ENCODE results near the gene UBE2G2.
"Not testable (repeated sequence)": the region's sequence is repeated elsewhere in the genome, so short reads cannot be mapped to it uniquely, and the experiment has no call there.

The UBE2G2 gene

GRCh38 chr21:44835647-44835973 lies 34.0 kb upstream of the UBE2G2 start:
- FAIRE-seq, result no peak

- no peak for FAIRE-seq
Observed at GRCh38 chr21:44834951-44835646, 33.5 kb upstream of the UBE2G2 start.

- no peak for FAIRE-seq
Observed at GRCh38 chr21:44834231-44834950, 32.8 kb upstream of the UBE2G2 start.

GRCh38 chr21:44833663-44834062 lies 32.0 kb upstream of the UBE2G2 start:
- FAIRE-seq, result no peak

GRCh38 chr21:44832516-44833255 lies 31.1 kb upstream of the UBE2G2 start:
- not testable (repeated sequence) for FAIRE-seq

- FAIRE-seq, result no peak
Observed at GRCh38 chr21:44831227-44831860, 29.7 kb upstream of the UBE2G2 start.

- no peak for FAIRE-seq
Observed at GRCh38 chr21:44829507-44830092, 28.0 kb upstream of the UBE2G2 start.

GRCh38 chr21:44828362-44829056 lies 26.9 kb upstream of the UBE2G2 start:
- no peak for FAIRE-seq

- no peak for FAIRE-seq
Observed at GRCh38 chr21:44823179-44823660, 21.6 kb upstream of the UBE2G2 start.

GRCh38 chr21:44822484-44823178 lies 21.0 kb upstream of the UBE2G2 start:
- FAIRE-seq, result no peak

- FAIRE-seq, result no peak
Observed at GRCh38 chr21:44820851-44821250, 19.2 kb upstream of the UBE2G2 start.

GRCh38 chr21:44819283-44820243 lies 17.9 kb upstream of the UBE2G2 start:
- FAIRE-seq, result no peak

GRCh38 chr21:44818640-44819011 lies 17.0 kb upstream of the UBE2G2 start:
- FAIRE-seq, result no peak

- FAIRE-seq, result no peak
Observed at GRCh38 chr21:44817914-44818639, 16.5 kb upstream of the UBE2G2 start, which contains the start of gene SUMO3. Gene SUMO3 (minus strand): TSS chr21:44818062. CDS start chr21:44817968, 94 bp downstream.

- no peak for FAIRE-seq
Observed at GRCh38 chr21:44817506-44817880, 15.9 kb upstream of the UBE2G2 start.

- FAIRE-seq, result no peak
Observed at GRCh38 chr21:44816761-44817505, 15.3 kb upstream of the UBE2G2 start.

- no peak for FAIRE-seq
Observed at GRCh38 chr21:44815852-44816628, 14.4 kb upstream of the UBE2G2 start.

- FAIRE-seq, result no peak
Observed at GRCh38 chr21:44815225-44815624, 13.6 kb upstream of the UBE2G2 start.
